Erythroblast (primary cell): ENCODE results near the gene GRIK5.
A peak's percentile ranks its signal among the peaks of the same experiment; 100 is the strongest.
"Not testable (repeated sequence)": the region's sequence is repeated elsewhere in the genome, so short reads cannot be mapped to it uniquely, and the experiment has no call there.

Experiments used
- DNase-seq, 2 experiments: peaks; one replicate each; lab custom pipeline; 2025; lab: John Stamatoyannopoulos, UW
- GATA1 ChIP-seq: IDR thresholded peaks from 2 replicates; pipeline ENCODE4 v1.6.1; 2011; ENCODE audit warnings: low read depth, mild to moderate bottlenecking, control low read depth, low read length, moderate library complexity
- POLR2A ChIP-seq: IDR thresholded peaks from 2 replicates; pipeline ENCODE4 v1.6.1; 2011; ENCODE audit warnings: mild to moderate bottlenecking, low read length

GRIK5 gene

GRCh38 chr19:42105368-42105767 lies 35.4 kb upstream of the GRIK5 start:
- TF ChIP-seq POLR2A (no peak), GATA1 (no peak)

GRCh38 chr19:42102877-42103276 lies 32.9 kb upstream of the GRIK5 start:
- DNase-seq: no peak
- no peak for TF ChIP-seq GATA1
- no peak for TF ChIP-seq POLR2A

More at GRCh38 chr19:42105368-42105767, 35.4 kb upstream of the GRIK5 start:
- no peak for DNase-seq

- DNase-seq: not testable (repeated sequence)
These were observed 30.2 kb upstream of the GRIK5 start for GRCh38 chr19:42100241-42100640.

GRCh38 chr19:42099336-42099925 lies 29.4 kb upstream of the GRIK5 start:
- DNase-seq: no peak
- TF ChIP-seq GATA1 (no peak), POLR2A (no peak)

GRCh38 chr19:42098781-42099180 lies 28.8 kb upstream of the GRIK5 start:
- no peak for DNase-seq
- TF ChIP-seq POLR2A (no peak), GATA1 (no peak)

- no peak for DNase-seq
- no peak for TF ChIP-seq POLR2A
- TF ChIP-seq GATA1: no peak
These were observed 27.5 kb upstream of the GRIK5 start for GRCh38 chr19:42097461-42097860.

- TF ChIP-seq GATA1: no peak
- no peak for TF ChIP-seq POLR2A
- DNase-seq: no peak
These were observed 26.3 kb upstream of the GRIK5 start for GRCh38 chr19:42096255-42096837.

GRCh38 chr19:42095814-42096230 lies 25.8 kb upstream of the GRIK5 start:
- no peak for DNase-seq
- TF ChIP-seq POLR2A (no peak), GATA1 (no peak)

GRCh38 chr19:42095142-42095813 lies 25.3 kb upstream of the GRIK5 start:
- TF ChIP-seq POLR2A: no peak
- TF ChIP-seq GATA1: no peak
- no peak for DNase-seq

- DNase-seq: no peak
- TF ChIP-seq POLR2A (no peak), GATA1 (no peak)
These were observed 23.9 kb upstream of the GRIK5 start for GRCh38 chr19:42093926-42094325.

- DNase-seq: no peak
- TF ChIP-seq GATA1 (no peak), POLR2A (no peak)
These were observed 23.5 kb upstream of the GRIK5 start for GRCh38 chr19:42093505-42093904.

- TF ChIP-seq GATA1 (no peak), POLR2A (no peak)
- DNase-seq: peak; percentile 26 to 50
These were observed 22.3 kb upstream of the GRIK5 start for GRCh38 chr19:42092350-42092749.

GRCh38 chr19:42091742-42092141 lies 21.7 kb upstream of the GRIK5 start:
- DNase-seq: peak; percentile 45 to 68
- TF ChIP-seq POLR2A (no peak), GATA1 (no peak)

GRCh38 chr19:42091300-42091699 lies 21.3 kb upstream of the GRIK5 start:
- no peak for DNase-seq
- no peak for TF ChIP-seq POLR2A
- TF ChIP-seq GATA1: no peak

GRCh38 chr19:42090672-42091071 lies 20.7 kb upstream of the GRIK5 start:
- no peak for DNase-seq
- TF ChIP-seq POLR2A (no peak), GATA1 (no peak)
